SH-SY5Y (cell line): ENCODE measurements around the gene ZNF317.

Source experiments
- GATA2 ChIP-seq: IDR thresholded peaks from 2 replicates; pipeline ENCODE4 v1.6.1; 2011; ENCODE audit warnings: mild to moderate bottlenecking, low read depth, low read length
- GATA3 ChIP-seq: IDR thresholded peaks from 2 replicates; pipeline ENCODE4 v1.6.1; 2011; ENCODE audit warnings: low read depth, mild to moderate bottlenecking, low read length, moderate library complexity

DNA sequence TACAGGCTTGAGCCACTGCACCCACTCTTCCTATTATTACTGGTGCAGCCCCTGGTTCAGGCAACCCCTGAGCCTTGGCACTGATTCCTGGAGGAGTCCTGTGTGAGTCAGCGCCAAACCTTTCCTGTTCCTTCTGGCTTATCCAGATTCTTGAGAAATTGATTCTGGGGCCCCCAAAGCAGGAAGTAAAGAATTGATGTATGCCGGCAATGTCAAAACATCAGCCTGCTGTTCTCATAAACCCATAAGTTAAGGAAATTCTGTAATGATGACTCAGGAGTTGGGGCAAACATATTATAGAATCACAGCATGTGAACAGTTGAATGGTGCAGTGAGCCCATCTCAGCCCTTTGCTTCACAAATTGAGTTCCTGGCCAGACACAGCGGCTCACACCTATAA, 12.0 kb upstream of the ZNF317 start:
- TF ChIP-seq GATA3 (no peak), GATA2 (no peak)
